ENCODE measurements around the gene DARS1. TPM values are rescaled to one million over a fixed set of nuclear protein-coding genes. Genes with fewer than 3 reads are reported as not detected.

The DARS1 gene
- total and polyA plus RNA-seq, 2 of the 13 experiments (the other 11 are each of a cell fraction or from before 2014, with no cell fraction given), result 149 to 230 TPM

DNA sequence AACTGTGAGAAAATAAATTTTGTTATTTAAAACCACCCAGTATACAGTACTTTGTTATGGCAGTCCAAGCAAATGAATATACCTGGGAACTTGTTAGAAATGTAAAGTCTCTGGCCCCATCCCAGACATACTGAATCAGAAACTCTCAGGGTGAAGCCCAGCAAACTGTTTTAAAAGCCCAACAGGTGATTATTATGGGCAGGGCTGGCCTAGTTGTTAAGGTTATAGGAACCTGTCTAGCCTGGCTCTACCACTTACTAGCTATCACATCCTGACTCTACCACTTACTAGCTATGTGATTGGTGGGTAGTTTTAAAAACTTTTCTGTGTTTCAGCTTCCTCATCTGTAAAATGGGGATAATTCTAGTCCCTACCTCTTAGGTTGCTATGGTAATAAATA lies 8.0 kb upstream of the DARS1 start:
- TF ChIP-seq FLYWCH1 (CRISPR knock-in tag; IDR thresholded peaks at IDR 0.05) (no peak), ZFAT (CRISPR knock-in tag; conservative IDR thresholded peaks at IDR 0.05) (no peak), MIXL1 (CRISPR knock-in tag; IDR thresholded peaks at IDR 0.05) (no peak), KDM5A (IDR thresholded peaks at IDR 0.05; ENCODE audit: borderline replicate concordance, low read length) (no peak), GZF1 (CRISPR knock-in tag; IDR thresholded peaks at IDR 0.05) (no peak), NR2C2 (CRISPR knock-in tag; IDR thresholded peaks at IDR 0.05; ENCODE audit: borderline replicate concordance) (no peak), ZNF615 (CRISPR knock-in tag; IDR thresholded peaks at IDR 0.05; ENCODE audit: borderline replicate concordance) (no peak), IRF2 (CRISPR knock-in tag; IDR thresholded peaks at IDR 0.05) (no peak), ZMYM4 (CRISPR knock-in tag; IDR thresholded peaks at IDR 0.05) (no peak), ZBTB3 (CRISPR knock-in tag; IDR thresholded peaks at IDR 0.05; ENCODE audit: borderline replicate concordance, low read depth) (no peak), NFKB2 (CRISPR knock-in tag; IDR thresholded peaks at IDR 0.05; ENCODE audit: borderline replicate concordance) (no peak), TBP (CRISPR knock-in tag; IDR thresholded peaks at IDR 0.05) (no peak)
- TF ChIP-seq, protein P1, sequence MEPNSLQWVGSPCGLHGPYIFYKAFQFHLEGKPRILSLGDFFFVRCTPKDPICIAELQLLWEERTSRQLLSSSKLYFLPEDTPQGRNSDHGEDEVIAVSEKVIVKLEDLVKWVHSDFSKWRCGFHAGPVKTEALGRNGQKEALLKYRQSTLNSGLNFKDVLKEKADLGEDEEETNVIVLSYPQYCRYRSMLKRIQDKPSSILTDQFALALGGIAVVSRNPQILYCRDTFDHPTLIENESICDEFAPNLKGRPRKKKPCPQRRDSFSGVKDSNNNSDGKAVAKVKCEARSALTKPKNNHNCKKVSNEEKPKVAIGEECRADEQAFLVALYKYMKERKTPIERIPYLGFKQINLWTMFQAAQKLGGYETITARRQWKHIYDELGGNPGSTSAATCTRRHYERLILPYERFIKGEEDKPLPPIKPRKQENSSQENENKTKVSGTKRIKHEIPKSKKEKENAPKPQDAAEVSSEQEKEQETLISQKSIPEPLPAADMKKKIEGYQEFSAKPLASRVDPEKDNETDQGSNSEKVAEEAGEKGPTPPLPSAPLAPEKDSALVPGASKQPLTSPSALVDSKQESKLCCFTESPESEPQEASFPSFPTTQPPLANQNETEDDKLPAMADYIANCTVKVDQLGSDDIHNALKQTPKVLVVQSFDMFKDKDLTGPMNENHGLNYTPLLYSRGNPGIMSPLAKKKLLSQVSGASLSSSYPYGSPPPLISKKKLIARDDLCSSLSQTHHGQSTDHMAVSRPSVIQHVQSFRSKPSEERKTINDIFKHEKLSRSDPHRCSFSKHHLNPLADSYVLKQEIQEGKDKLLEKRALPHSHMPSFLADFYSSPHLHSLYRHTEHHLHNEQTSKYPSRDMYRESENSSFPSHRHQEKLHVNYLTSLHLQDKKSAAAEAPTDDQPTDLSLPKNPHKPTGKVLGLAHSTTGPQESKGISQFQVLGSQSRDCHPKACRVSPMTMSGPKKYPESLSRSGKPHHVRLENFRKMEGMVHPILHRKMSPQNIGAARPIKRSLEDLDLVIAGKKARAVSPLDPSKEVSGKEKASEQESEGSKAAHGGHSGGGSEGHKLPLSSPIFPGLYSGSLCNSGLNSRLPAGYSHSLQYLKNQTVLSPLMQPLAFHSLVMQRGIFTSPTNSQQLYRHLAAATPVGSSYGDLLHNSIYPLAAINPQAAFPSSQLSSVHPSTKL (CRISPR knock-in tag; IDR thresholded peaks at IDR 0.05), result no peak
- TF ChIP-seq, protein P2, sequence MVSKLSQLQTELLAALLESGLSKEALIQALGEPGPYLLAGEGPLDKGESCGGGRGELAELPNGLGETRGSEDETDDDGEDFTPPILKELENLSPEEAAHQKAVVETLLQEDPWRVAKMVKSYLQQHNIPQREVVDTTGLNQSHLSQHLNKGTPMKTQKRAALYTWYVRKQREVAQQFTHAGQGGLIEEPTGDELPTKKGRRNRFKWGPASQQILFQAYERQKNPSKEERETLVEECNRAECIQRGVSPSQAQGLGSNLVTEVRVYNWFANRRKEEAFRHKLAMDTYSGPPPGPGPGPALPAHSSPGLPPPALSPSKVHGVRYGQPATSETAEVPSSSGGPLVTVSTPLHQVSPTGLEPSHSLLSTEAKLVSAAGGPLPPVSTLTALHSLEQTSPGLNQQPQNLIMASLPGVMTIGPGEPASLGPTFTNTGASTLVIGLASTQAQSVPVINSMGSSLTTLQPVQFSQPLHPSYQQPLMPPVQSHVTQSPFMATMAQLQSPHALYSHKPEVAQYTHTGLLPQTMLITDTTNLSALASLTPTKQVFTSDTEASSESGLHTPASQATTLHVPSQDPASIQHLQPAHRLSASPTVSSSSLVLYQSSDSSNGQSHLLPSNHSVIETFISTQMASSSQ (IDR thresholded peaks at IDR 0.05; ENCODE audit: low read depth), result no peak
- TF ChIP-seq, protein P2 (CRISPR knock-in tag; IDR thresholded peaks at IDR 0.05; ENCODE audit: borderline replicate concordance), result no peak
- no peaks in the 10 kb centered on the region for H3K79me2 ChIP-seq (ENCODE audit: insufficient read depth, low read length)

More for the DNA sequence above, 8.0 kb upstream of the DARS1 start:
- no peak for DNase-seq (ENCODE audit: low spot score)
- no peak overlapping the region for H3K4me3 ChIP-seq (replicated peaks in 1 of 3; ENCODE audit: insufficient read depth in 1 of 3, low read depth in 2 of 3, low read length in 3 of 3)
- H3K4me1 ChIP-seq (ENCODE audit: insufficient read depth, low read length), result no peaks in the 10 kb centered on the region
- no peak overlapping the region for H3K27ac ChIP-seq (ENCODE audit: extremely low read length, insufficient read depth, low read length)
- no peak overlapping the region for H3K9ac ChIP-seq (ENCODE audit: insufficient read depth, low read depth, low read length)
- no peaks in the 10 kb centered on the region for H4K20me1 ChIP-seq (ENCODE audit: insufficient read depth, low read length)
- ATAC-seq, result no peak
- no peak overlapping the region for H2AFZ ChIP-seq (ENCODE audit: low read length)
- H3K4me2 ChIP-seq (ENCODE audit: low read depth, low read length), result no peak overlapping the region
- intact Hi-C loops (cut with micrococcal nuclease; ENCODE audit: unreplicated experiment), result no loop called here
- BruUV-seq (replicated peaks), result no TSS peak
- H3K36me3 ChIP-seq (replicated peaks in 1 of 2; ENCODE audit: control insufficient read depth in 1 of 2, insufficient read depth in 2 of 2, low read length in 2 of 2), result no peaks in the 10 kb centered on the region
- no peaks in the 10 kb centered on the region for H3K27me3 ChIP-seq (ENCODE audit: control insufficient read depth in 1 of 2, insufficient read depth in 2 of 2, low read length in 2 of 2)
- H3K9me3 ChIP-seq (ENCODE audit: low read length), result no peaks in the 10 kb centered on the region
- POLR2A ChIA-PET, result no interaction called here
- in situ Hi-C loops (cut with HindIII; ENCODE audit: extremely low pct_ligation_motif_present, low pct_unique_long_range_greater_than_20kb), result loop anchor here (10.0 kb wide), 1 partner anchor 391 kb away; no protein-coding TSS in a partner anchor
- FAIRE-seq, result no peak
- CTCF ChIA-PET (ENCODE audit: low intra/inter-chr PET ratio, low total read pairs), result no interaction called here
